Vagina (tissue), 2 donors: Measurements from ENCODE around the gene ANKRD44.

Experiments
- CTCF ChIP-seq, 3 experiments: fragments of 450-650 bp in 2 of 3; fragments of 200-600 bp in 1 of 3; sonication (generic) in 1 of 3; IDR thresholded peaks; one replicate each; pipeline ENCODE4 v1.5.1; 2017 to 2019; ENCODE audit warnings: antibody characterized with exemption in 3 of 3, mild to moderate bottlenecking in 2 of 3, moderate library complexity in 2 of 3
- POLR2A ChIP-seq, 2 donors: fragments of 450-650 bp; IDR thresholded peaks; one replicate each; pipeline ENCODE4 v1.6.1; 2017; ENCODE audit warnings: antibody characterized with exemption in 2 of 2, mild to moderate bottlenecking in 2 of 2, moderate library complexity in 2 of 2
- POLR2AphosphoS5 ChIP-seq, 2 donors: sonication (generic); formaldehyde crosslinking; IDR thresholded peaks; one replicate each; pipeline ENCODE4 v1.9.0; 2017; ENCODE audit warnings: antibody characterized with exemption in 2 of 2, mild to moderate bottlenecking in 2 of 2, low read depth in 1 of 2; ENCODE audit not compliant: insufficient read depth in 1 of 2

- TF ChIP-seq CTCF (IDR thresholded peaks at IDR 0.05) (no peak), POLR2AphosphoS5 (IDR thresholded peaks at IDR 0.05; ENCODE audit: insufficient read depth in 1 of 2, low read depth in 1 of 2) (no peak), POLR2A (IDR thresholded peaks at IDR 0.05) (no peak)
Measured at GRCh38 chr2:197196541-197197180, 113.9 kb downstream of the ANKRD44 start.
